GM23338 (cell line): ENCODE data around the gene IMMP2L. TPM values are rescaled to one million over a fixed set of nuclear protein-coding genes. Genes with fewer than 3 reads are reported as not detected.

Experiments
- ATAC-seq: fragments of 200-7000 bp; cut with Tn5 transposase; 3 replicates; pipeline ENCODE4 v1.9.1; 2020
- DNase-seq: peaks from one replicate; pipeline ENCODE4 v3.0.0-alpha.2; 2015; ENCODE audit warnings: low spot score
- H2AFZ ChIP-seq: fragments of 200-600 bp; sonication (generic); 2 replicates; pipeline ENCODE4 v1.8.0; 2016; ENCODE audit warnings: antibody characterized with exemption, mild to moderate bottlenecking, moderate library complexity
- H3F3A ChIP-seq: fragments of 200-600 bp; sonication (generic); replicated peaks from 2 replicates; pipeline ENCODE4 v1.8.0; 2017; ENCODE audit warnings: antibody characterized with exemption, mixed run types, low read depth
- H3K27ac ChIP-seq: fragments of 200-600 bp; sonication (generic); 2 replicates; pipeline ENCODE4 v1.6.1; 2016; ENCODE audit warnings: low read depth
- H3K27me3 ChIP-seq: fragments of 200-600 bp; sonication (generic); 2 replicates; pipeline ENCODE4 v1.8.0; 2016; ENCODE audit warnings: mild to moderate bottlenecking, mixed run types, moderate library complexity; ENCODE audit not compliant: insufficient read depth
- H3K36me3 ChIP-seq: fragments of 200-600 bp; sonication (generic); 2 replicates; pipeline ENCODE4 v1.8.0; 2016; ENCODE audit warnings: mild to moderate bottlenecking; ENCODE audit not compliant: insufficient read depth
- H3K4me1 ChIP-seq: fragments of 200-600 bp; sonication (generic); 2 replicates; pipeline ENCODE4 v1.8.0; 2016; ENCODE audit warnings: mild to moderate bottlenecking, moderate library complexity; ENCODE audit not compliant: insufficient read depth
- H3K4me2 ChIP-seq: fragments of 200-600 bp; sonication (generic); 2 replicates; pipeline ENCODE4 v1.7.1; 2017; ENCODE audit warnings: mixed run types
- H3K4me3 ChIP-seq: fragments of 200-600 bp; sonication (generic); 2 replicates; pipeline ENCODE4 v1.6.1; 2016; ENCODE audit warnings: mixed run types
- H3K79me2 ChIP-seq: fragments of 200-600 bp; sonication (generic); replicated peaks from 2 replicates; pipeline ENCODE4 v1.8.0; 2017; ENCODE audit warnings: mild to moderate bottlenecking; ENCODE audit not compliant: insufficient read depth
- H3K9me2 ChIP-seq: fragments of 200-600 bp; sonication (generic); 2 replicates; pipeline ENCODE4 v1.8.0; 2017; ENCODE audit not compliant: insufficient read depth
- H4K20me1 ChIP-seq: fragments of 200-600 bp; sonication (generic); replicated peaks from 2 replicates; pipeline ENCODE4 v1.8.0; 2017; ENCODE audit warnings: mild to moderate bottlenecking; ENCODE audit not compliant: insufficient read depth
- H3K27ac Mint-ChIP-seq: 2 replicates; pipeline ENCODE4 v1.8.0; 2020; ENCODE audit warnings: inconsistent platforms, mild to moderate bottlenecking, moderate library complexity, mixed read lengths
- H3K27me3 Mint-ChIP-seq: 3 replicates; pipeline ENCODE4 v1.8.0; 2022; ENCODE audit warnings: low read depth, mild to moderate bottlenecking, moderate library complexity, mixed read lengths, inconsistent platforms; ENCODE audit not compliant: insufficient read depth, poor library complexity
- H3K36me3 Mint-ChIP-seq: 3 replicates; pipeline ENCODE4 v1.8.0; 2021; ENCODE audit warnings: low read depth, mild to moderate bottlenecking, inconsistent platforms, moderate library complexity, mixed read lengths
- H3K4me1 Mint-ChIP-seq: 3 replicates; pipeline ENCODE4 v1.8.0; 2020; ENCODE audit warnings: mild to moderate bottlenecking, inconsistent platforms, mixed read lengths
- H3K4me3 Mint-ChIP-seq: 3 replicates; pipeline ENCODE4 v1.8.0; 2021; ENCODE audit warnings: moderate library complexity, mild to moderate bottlenecking, inconsistent platforms, mixed read lengths
- H3K9me3 Mint-ChIP-seq: 3 replicates; pipeline ENCODE4 v1.8.0; 2020; ENCODE audit warnings: moderate library complexity, mild to moderate bottlenecking, inconsistent platforms, mixed read lengths
- CREB1 ChIP-seq: fragments of 250-450 bp; sonication (Bioruptor Pico); IDR thresholded peaks from 2 replicates; pipeline ENCODE4 v1.5.0; 2020; ENCODE audit warnings: low read depth, mild to moderate bottlenecking, moderate library complexity
- CTCF ChIP-seq, 2 experiments: fragments of 200-600 bp in 1 of 2; sonication (generic) in 1 of 2; conservative IDR thresholded peaks; 2 replicates each; pipeline versions ENCODE4 v1.5.1 to v1.6.1; 2016 to 2017; ENCODE audit warnings: antibody characterized with exemption in 2 of 2, low read depth in 2 of 2, mild to moderate bottlenecking in 2 of 2, moderate library complexity in 1 of 2
- ETS1 ChIP-seq: IDR thresholded peaks from 2 replicates; pipeline ENCODE4 v1.6.1; 2016; ENCODE audit warnings: antibody characterized with exemption
- EZH2 ChIP-seq: fragments of 200-600 bp; sonication (generic); IDR thresholded peaks from one replicate; pipeline ENCODE4 v1.8.0; 2017; ENCODE audit warnings: antibody characterized with exemption, mild to moderate bottlenecking, low read depth; ENCODE audit not compliant: unreplicated experiment
- EZH2phosphoT487 ChIP-seq: fragments of 200-600 bp; sonication (generic); IDR thresholded peaks from one replicate; pipeline ENCODE4 v1.8.1; 2018; ENCODE audit warnings: antibody characterized with exemption; ENCODE audit not compliant: unreplicated experiment
- JUNB ChIP-seq: IDR thresholded peaks from one replicate; pipeline ENCODE4 v1.6.1; 2016; ENCODE audit warnings: antibody characterized with exemption; ENCODE audit not compliant: unreplicated experiment
- NANOG ChIP-seq: IDR thresholded peaks from 2 replicates; pipeline ENCODE4 v1.6.1; 2016; ENCODE audit warnings: antibody characterized with exemption, borderline replicate concordance
- POLR2AphosphoS5 ChIP-seq: IDR thresholded peaks from 2 replicates; pipeline ENCODE4 v1.6.1; 2016; ENCODE audit warnings: antibody characterized with exemption, low read depth
- REST ChIP-seq: IDR thresholded peaks from one replicate; pipeline ENCODE4 v1.6.1; 2018; ENCODE audit warnings: antibody characterized with exemption; ENCODE audit not compliant: unreplicated experiment
- STAT1 ChIP-seq: IDR thresholded peaks from one replicate; pipeline ENCODE4 v1.6.1; 2016; ENCODE audit warnings: antibody characterized with exemption; ENCODE audit not compliant: unreplicated experiment
- ZNF114 ChIP-seq: fragments of 250-450 bp; sonication (Bioruptor Pico); IDR thresholded peaks from 2 replicates; pipeline ENCODE4 v1.5.0; 2020; ENCODE audit warnings: mild to moderate bottlenecking, moderate library complexity
- ZNF331 ChIP-seq: fragments of 250-450 bp; sonication (Bioruptor Pico); IDR thresholded peaks from 2 replicates; pipeline ENCODE4 v1.5.0; 2020; ENCODE audit warnings: low read depth, mild to moderate bottlenecking, moderate library complexity
- ZNF462 ChIP-seq: fragments of 250-450 bp; sonication (Bioruptor Pico); IDR thresholded peaks from 2 replicates; pipeline ENCODE4 v1.5.0; 2020; ENCODE audit warnings: mild to moderate bottlenecking, moderate library complexity
- polyA plus RNA-seq: library from polyadenylated mRNA; unstranded; fragments of >200 nt; fragmentation: Nextera tagmentation; extraction: Ambion mirVana; gene quantifications from 2 replicates; pipeline ENCODE4 v1.2.1, GENCODE V29; 2016
- total RNA-seq: library from RNA; depleted of rRNA; stranded (reverse); fragments of >200 nt; shearing (Covaris generic); gene quantifications from 2 replicates; pipeline ENCODE4 v1.2.3, GENCODE V29; 2014

Gene IMMP2L
- total and polyA plus RNA-seq, 2 experiments from 2014 or later = 7.3 to 14.0 TPM

- Histone ChIP-seq H3K79me2 (no peaks in the 10 kb centered on the region), H4K20me1 (no peaks in the 10 kb centered on the region), H3K4me2 (no peak overlapping the region), H2AFZ (no peak overlapping the region), H3K4me1 (no peaks in the 10 kb centered on the region), H3K27ac (no peak overlapping the region), H3F3A (no peaks in the 10 kb centered on the region), H3K9me2 (no peaks in the 10 kb centered on the region), H3K27me3 (no peaks in the 10 kb centered on the region), H3K36me3 (no peaks in the 10 kb centered on the region), H3K4me3 (no peak overlapping the region)
- no peak for TF ChIP-seq ETS1
- TF ChIP-seq NANOG = no peak
- TF ChIP-seq CREB1 (CRISPR knock-in tag) = no peak
- TF ChIP-seq STAT1 = no peak
- no peak for TF ChIP-seq EZH2phosphoT487
- TF ChIP-seq CTCF (conservative IDR thresholded peaks at IDR 0.05; ENCODE audit: low read depth in 2 of 2) = no peak
- TF ChIP-seq ZNF114 (CRISPR knock-in tag) = no peak
- TF ChIP-seq ZNF462 (CRISPR knock-in tag) = no peak
- TF ChIP-seq ZNF331 (CRISPR knock-in tag) = no peak
- no peak for TF ChIP-seq POLR2AphosphoS5
- TF ChIP-seq EZH2 = no peak
- no peak for TF ChIP-seq JUNB
- no peak for TF ChIP-seq REST
- peaks cover 5% of the 10 kb centered on the region; the same call in 2 of the 3 replicates for H3K36me3 Mint-ChIP-seq
- H3K9me3 Mint-ChIP-seq = peaks cover 5% of the 10 kb centered on the region; the same call in 2 of the 3 replicates
- ATAC-seq (no peak), DNase-seq (no peak)
- no peak overlapping the region for H3K27ac Mint-ChIP-seq
- H3K27me3 Mint-ChIP-seq = peaks cover under 1% of the 10 kb centered on the region
- no peak overlapping the region for H3K4me3 Mint-ChIP-seq
- H3K4me1 Mint-ChIP-seq = no peaks in the 10 kb centered on the region
These were observed 653.2 kb downstream of the IMMP2L start for GRCh38 chr7:110909117-110909516.
